RWPE2 (cell line): ENCODE measurements around the gene RARS2.

Source experiments
- ATAC-seq: fragments of 200-7000 bp; cut with Tn5 transposase; 3 replicates; pipeline ENCODE4 v1.9.1; 2021; ENCODE audit warnings: low read depth
- DNase-seq: peaks from one replicate; pipeline ENCODE4 v3.0.0-alpha.2; 2020; ENCODE audit warnings: low spot score
- H3K27ac ChIP-seq: fragments of 450-650 bp; 2 replicates; pipeline ENCODE4 v1.5.1; 2017; ENCODE audit warnings: mild to moderate bottlenecking; ENCODE audit not compliant: poor library complexity, severe bottlenecking
- H3K27me3 ChIP-seq: fragments of 250-450 bp; sonication (Bioruptor Pico); 2 replicates; pipeline ENCODE4 v1.5.1; 2021; ENCODE audit warnings: mild to moderate bottlenecking, moderate library complexity; ENCODE audit not compliant: insufficient read depth, poor library complexity, severe bottlenecking
- H3K36me3 ChIP-seq: fragments of 250-450 bp; sonication (Bioruptor Pico); 2 replicates; pipeline ENCODE4 v1.5.1; 2020; ENCODE audit warnings: low read depth, mild to moderate bottlenecking, moderate library complexity
- H3K4me1 ChIP-seq: fragments of 250-450 bp; sonication (Bioruptor Pico); 2 replicates; pipeline ENCODE4 v1.5.1; 2021; ENCODE audit warnings: mild to moderate bottlenecking, moderate library complexity; ENCODE audit not compliant: insufficient read depth, poor library complexity, severe bottlenecking
- H3K4me3 ChIP-seq: fragments of 250-450 bp; sonication (Bioruptor Pico); 2 replicates; pipeline ENCODE4 v1.5.1; 2021; ENCODE audit warnings: mild to moderate bottlenecking, moderate library complexity; ENCODE audit not compliant: severe bottlenecking
- H3K9me3 ChIP-seq: fragments of 250-450 bp; sonication (Bioruptor Pico); 2 replicates; pipeline ENCODE4 v1.5.1; 2021; ENCODE audit warnings: mild to moderate bottlenecking, moderate library complexity; ENCODE audit not compliant: severe bottlenecking
- CTCF ChIP-seq: fragments of 450-650 bp; IDR thresholded peaks from one replicate; pipeline ENCODE4 v1.5.1; 2017; ENCODE audit warnings: mild to moderate bottlenecking, moderate library complexity; ENCODE audit not compliant: poor library complexity, severe bottlenecking

Gene RARS2

GRCh38 chr6:87465051-87465450, 124.7 kb downstream of the RARS2 start:
- ATAC-seq (no peak), DNase-seq (no peak)
- Histone ChIP-seq H3K4me3 (no peak overlapping the region), H3K27ac (no peak overlapping the region), H3K4me1 (no peaks in the 10 kb centered on the region), H3K9me3 (no peaks in the 10 kb centered on the region), H3K36me3 (no peaks in the 10 kb centered on the region), H3K27me3 (no peaks in the 10 kb centered on the region)
- TF ChIP-seq CTCF, result no peak
